SIG-M5 treated with dmso at 0.1 percent for 504 hours (cell line): Measurements from ENCODE around the gene LRP1B.

Experiments
- DNase-seq: peaks from one replicate; lab custom pipeline; 2025; ENCODE audit not compliant: unreplicated experiment; lab: John Stamatoyannopoulos, UW

LRP1B gene

DNA sequence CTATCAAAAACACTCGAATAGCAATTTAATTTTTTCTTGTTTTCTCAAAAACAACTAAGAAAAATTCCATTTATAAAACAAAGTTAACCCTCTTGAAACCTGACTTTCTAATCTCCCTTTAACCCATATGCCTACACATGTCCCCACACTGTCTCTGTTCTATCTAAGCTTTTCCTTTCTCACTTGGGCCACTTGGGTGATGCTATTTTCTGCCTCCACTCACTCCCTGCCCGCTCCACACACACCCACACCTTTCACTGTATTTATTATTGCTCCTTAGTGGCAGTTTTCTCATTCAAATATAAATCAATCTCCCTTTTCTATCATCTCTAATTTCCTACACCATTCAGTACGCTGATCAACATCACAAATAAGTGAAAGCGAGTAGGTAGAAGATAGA, 531.1 kb downstream of the LRP1B start:
- no peak for DNase-seq

DNA sequence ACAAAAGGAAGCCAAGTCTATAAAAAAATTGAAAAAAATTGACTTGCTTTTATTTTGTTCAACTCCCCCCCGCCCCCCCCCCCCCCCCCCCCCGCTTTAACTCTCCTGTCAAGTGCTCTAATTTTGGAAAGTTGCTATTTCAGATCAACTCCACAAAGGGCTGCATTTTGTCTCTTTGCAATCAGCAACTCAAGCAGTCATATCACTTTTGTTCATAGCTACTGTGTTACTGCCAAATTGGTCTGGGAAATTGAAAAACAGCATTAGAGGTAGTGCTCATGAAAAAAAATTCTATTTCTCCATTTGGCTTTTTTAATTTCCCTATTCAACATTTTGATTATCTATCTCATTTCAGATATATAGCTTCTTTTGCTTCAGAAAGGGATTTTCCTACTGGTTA, 531.8 kb downstream of the LRP1B start:
- no peak for DNase-seq

DNA sequence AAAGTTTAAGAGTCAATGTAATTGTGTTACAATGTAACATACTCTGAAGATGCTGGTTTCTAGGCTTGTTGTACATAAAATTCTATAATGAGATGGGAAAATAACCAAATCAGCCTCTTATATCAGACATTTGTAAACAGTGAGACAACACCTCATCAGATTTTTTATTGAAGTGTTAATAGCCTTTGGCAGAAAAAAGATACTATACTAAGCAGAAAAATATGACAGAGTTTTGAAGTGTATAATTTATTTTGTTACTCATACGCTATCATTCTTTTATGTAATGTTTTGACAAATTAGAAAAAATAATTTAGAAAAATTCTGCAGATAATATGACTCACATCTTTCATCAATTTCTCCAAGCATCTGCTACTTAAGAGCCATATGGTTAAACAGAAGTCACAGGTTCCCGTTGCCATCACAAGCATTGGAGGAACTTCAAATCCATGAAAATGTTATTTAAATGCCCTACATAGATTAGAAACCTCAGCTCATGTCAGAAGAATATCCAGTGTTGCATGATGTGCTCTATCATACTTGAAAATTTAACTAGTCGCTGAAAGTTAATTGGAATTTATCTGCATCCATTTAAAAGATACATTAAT, 535.4 kb downstream of the LRP1B start:
- no peak for DNase-seq

DNA sequence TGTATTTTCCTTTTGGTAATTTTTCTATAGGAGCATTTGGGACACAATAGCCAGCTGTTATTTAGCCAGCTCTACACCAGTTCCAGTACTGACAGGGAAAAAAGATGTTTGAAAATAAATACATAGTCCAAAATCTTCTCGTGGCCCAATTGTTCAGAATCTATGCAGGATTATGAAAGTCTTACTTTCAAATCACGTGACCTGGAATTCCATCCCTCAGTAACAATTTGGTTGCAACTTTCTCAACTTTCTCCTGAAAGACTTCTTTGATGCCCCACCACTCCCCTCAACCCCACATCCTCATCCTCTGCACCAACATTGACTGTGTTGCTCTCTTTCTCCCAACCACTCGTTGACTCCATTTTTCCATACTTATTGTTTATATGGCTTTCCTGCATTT, 539.0 kb downstream of the LRP1B start:
- no peak for DNase-seq

DNA sequence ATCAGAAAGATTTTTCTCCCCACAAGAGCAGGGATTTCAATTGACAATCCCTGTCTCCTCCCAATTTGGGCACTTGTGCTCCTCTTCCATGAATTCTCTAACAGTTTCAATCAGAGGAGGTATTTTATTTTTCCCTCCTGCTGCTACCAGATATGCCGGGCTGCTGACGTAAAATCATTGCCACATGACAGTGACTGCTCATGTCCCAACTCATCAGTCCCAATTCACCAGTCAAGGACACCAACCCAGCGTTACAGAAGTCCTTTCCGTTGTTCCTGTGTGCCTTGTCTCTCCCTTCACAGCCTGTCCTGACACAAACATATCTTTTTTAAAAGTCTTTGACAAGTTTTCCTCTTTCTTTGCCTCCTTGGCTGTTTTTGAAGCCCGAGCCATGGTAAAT, 540.2 kb downstream of the LRP1B start:
- no peak for DNase-seq

DNA sequence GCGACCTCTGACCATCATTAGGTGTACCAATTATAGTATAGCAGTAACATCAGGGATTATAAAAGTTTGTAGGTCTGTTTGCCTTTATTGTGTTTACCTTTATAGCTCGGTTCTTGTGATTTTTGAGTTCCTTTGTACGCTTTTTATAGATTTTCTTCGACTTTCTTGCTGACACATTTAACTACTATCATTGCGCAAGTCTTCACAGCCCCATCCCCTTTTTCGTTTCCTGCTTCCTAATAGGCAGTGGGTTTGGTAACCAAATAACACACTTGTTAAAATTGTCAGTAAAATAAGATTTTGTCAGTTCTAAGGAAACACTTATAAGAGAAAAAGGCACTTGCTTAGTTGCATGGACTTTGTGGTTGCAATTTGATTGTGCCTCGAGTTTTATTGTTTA, 541.5 kb downstream of the LRP1B start:
- DNase-seq, result no peak

DNA sequence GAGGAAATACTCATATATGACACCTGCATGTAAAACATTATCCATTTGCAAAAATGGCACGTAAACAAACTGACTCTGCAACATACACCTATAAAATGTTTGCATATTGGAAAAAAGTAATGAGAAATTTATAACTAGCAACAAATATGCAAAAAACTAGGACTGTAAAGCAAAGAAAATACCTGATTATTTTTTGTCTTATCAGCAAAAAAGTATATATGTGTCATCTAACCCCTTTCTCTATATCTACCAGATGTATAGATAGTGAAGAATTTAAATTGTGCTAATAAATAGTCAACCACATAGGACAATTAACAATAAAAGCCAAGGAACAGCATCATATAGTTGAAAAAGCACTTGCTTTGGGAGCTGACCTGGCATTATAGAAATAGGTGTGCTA, 543.8 kb downstream of the LRP1B start:
- DNase-seq, result no peak

DNA sequence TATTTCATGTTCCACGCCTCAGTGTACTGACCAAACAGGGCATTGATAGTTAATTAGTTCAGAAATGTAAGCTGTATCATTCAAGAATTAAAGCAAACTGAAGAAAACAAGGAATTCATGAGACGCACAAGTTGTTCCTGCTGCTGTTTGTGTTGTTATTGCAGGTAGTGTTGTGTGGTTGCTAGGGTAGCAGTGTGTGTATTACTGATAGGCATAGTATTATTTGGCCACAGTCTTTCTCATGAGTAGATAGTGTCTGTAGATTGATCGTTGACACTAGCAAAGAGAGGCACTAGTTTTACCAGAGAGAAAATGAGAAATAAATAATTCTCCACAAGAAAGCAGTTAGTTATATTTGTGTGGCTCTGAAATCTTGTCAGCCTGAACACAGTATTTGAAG, 548.6 kb downstream of the LRP1B start:
- no peak for DNase-seq

DNA sequence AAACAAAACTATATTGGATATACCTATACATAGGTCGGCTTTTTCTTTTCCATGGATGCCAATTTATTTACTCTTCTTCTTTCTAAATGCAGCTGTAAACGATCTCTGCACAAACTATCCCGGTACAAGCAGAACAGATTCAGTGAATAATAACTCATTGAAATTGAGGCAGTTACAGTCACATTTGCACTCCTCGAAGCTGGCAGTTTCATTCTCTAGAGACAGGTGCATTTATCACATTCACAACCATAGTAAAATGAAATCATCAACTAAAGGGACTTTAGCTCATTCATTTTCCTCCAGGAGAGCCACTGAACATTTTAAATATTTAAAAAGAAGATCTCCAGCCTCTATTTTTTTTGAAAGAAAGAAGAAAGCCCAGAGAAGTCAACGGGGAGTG, 551.7 kb downstream of the LRP1B start:
- no peak for DNase-seq

DNA sequence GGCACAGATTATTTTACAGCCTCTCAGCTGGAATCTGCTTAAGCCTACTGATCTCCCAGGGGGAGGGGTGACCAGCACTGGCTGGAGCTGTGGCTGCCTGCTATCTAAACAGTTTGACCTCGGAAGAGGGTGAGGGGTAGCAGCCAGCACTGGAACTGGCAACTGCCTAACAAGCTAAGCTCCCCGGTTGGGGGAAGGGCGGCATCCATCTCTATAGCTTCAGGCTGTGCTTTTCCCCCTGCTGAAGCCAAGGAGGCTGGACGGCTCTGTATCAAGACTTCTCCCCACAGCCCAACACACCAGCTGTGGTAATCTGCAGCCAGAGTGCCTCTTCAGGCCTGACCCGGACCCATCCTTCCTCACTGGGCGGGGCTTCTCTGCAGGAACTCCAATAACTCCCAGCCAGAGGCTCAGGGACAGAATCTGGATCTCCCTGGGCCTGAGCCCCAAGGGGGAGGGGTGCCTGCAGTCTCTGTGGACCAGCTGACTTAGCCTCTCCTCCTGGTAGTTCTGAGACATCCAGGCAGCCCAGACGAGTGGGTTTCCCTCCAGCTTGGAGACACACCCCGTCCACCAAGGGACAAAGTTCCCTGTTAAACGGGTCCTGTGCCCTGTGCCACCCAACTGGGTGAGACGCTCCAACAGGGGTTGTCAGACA, 560.2 kb downstream of the LRP1B start:
- no peak for DNase-seq

DNA sequence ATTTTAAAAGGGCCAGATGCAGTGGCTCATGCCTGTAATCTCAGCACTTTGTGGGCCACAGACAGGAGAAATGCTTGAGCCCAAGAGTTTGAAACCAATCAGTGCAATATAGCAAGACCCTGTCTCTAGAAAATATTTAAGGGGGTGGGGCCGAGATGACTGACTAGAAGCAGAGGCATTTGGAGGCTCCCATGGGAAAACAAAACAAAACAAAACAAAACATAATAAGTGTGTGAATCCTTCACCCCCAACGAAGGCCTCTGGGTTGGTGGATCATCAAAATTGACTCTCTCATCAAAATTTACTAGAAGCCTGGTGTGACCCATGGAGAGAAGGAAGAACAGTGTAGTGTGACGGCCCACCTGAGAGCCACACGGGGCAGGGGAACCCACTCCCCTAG, 560.9 kb downstream of the LRP1B start:
- no peak for DNase-seq

DNA sequence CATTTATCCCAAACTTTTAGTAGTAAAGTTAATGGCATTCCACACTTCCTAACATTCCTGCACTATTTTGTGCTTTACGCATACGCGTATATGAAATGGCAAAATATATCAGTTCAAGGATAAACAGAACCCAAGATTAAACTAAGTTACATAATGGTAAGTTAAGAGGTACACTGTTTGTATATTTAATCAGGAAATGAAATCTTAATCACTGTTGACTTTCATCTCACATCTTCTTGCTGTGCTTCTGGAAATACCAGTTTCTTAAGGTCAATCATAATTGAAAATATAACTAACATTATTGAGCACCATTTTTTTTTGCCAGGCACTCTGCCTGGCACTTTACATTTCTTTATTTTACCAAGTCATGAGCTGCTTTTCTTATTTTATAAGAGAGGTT, 565.2 kb downstream of the LRP1B start:
- no peak for DNase-seq

DNA sequence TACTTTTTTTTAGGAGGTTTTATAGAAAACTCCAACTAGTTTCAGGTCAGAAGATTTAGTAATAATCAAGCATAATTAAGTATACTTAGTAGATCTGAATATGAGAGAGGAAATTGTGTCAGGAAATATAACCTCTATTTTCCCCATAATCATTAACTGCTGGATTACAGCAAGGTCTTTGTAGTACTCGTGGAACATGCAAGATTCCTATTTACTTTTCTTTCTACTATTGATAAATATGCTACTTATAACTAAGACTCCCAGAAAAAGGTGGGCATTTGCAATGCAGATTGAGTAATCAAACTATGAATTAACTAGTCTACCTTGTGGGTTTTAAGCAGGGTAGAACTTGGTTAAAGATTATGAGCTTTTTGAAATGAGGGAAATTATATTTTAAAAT, 570.1 kb downstream of the LRP1B start:
- DNase-seq, result no peak

DNA sequence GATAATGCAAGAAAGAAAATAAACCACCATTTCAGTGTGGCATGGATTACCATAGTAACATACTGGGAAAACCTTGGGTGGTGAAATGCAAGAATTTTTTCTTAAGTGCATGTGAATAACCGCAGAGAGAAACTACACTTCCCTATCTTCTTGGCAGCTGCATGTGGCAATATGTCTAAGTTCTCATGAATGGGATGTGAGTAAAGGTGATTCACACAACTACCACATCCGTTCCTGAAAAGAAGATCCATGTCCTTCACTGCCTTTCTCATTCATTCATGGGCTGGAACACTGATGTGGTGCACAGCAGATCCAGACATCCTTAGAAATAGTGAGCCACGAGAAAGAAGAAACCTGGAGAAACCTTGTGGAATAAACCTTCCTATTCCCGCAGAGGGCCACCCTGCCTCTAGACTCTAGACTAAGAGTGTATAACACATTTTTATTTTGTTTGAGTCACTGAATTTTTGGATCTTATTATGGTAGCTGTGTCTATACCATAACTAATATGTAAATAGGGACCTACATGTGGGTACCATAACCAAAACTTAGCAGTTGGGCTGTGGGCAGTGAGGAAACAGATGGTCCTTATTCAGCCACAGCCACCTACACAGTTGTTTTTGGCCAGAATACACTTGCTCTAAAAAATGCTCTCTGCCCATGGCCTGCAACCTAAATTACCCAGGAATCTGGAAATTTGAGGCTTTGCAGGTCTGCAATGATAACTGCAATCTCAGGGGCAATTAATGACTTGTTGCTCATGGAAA, 573.3 kb downstream of the LRP1B start:
- peak; percentile 98 for DNase-seq

DNA sequence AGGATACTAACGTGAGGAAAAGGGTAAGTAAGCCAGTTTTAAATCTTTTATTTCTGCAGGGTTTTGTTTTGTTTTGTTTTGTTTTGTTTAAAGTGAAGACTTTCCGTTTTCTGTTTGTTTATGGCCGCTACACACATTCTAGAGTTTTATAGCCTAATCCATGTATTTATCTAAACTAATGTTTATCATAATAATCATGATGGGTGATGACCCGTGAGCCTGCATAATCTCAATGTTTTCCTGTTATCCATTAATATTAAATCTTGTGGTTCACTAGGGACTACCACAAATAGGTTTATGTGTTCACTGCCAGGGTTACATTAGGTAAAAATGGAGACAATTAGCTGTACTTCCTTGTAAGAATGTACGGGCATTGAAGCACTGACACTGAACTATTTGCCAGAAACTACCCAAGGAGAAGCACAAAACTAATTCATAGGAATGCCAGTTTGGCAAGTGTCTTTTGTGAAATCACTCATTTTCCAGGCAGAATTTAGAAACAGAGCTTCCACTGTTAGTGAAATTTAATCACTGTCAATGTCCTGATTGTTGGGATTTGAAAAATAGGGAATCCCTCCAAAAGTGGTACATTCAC, 574.8 kb downstream of the LRP1B start:
- DNase-seq, result no peak

DNA sequence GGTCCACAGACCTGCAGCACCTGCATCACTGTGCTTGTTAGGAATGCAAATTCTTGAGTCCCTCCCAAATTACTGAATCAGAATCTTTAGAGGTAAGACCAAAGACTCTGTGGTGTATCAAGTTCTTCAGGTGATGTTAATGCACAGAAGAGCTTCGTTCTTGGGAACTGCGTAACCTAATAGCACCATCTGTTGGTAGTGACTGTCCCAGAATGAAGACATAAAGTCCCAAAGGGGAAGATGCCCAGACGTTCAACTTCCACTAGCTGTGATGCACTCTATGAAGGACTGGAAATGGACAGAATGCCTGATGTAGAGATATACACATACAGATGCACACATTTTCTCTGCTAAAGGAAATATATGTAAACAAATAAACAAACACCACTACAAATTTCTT, 576.0 kb downstream of the LRP1B start:
- peak; percentile 80 for DNase-seq

DNA sequence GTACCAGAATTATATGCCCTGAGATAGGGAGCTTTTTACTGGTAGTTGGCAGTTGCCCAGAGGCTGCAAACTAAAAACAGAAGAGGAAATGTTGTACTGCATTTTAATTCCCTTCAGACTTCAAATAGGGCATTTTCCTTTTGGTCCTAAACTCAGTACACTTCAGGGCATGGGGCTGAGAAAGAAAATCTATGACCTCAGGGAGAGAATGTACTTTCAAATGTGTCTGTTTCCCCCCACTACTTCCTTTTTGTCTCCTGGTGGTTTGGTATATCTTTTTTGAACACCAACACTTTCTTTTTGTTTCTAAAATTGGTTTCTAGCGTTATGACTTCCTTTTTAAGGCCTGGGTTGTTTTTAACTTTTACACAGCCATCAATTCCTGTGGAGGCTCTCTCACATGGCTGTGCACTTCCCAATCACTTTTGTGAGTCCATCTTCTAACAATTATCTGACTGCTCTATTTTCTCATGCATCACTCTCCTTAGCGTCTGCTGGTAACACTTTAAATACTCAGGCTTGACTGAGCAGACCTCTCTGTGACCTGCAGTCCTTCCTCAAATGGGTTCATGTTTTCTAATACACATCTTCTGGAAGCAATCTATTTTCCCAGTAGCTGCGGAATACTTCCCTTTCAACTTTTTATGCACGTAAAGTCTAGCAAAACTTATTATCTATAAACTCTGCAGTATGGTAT, 596.0 kb downstream of the LRP1B start:
- peak; percentile 83 for DNase-seq

DNA sequence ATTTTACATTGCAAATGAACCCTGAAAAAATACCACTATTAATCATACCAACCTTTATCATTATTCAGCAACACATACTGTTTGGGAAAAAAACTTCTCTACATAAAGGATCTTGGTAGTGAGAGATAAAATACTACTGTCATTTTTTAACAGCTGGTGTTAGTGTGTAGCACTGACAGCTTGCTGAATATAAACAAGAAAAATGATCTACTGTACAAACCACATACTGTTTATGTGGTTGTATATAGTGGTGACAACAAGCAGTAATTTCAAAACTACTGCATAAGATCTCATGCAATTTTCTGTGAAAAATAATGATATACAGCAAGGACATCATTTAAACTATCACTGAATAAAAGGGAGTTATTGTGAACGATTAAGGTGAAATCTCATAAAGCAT, 601.2 kb downstream of the LRP1B start:
- DNase-seq, result no peak

DNA sequence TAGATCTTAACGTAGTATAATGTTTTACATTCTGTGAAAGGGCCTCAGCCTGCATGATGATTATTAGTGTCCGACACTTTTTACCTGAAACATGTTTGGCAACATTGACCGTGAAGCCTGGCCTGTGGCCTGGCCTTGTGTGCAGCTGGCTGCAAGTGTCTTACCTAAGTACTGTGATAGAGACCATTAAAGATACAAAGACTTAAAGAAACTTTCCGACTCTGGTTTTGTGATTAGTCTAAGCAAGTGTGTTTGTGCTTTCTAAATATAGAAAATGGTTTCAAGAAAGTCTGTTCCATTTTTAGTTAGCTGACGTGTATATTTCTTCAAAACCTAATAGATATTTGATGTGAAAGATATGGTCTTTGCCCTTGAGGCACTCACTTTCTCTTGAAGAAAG, 601.8 kb downstream of the LRP1B start:
- DNase-seq, result no peak

DNA sequence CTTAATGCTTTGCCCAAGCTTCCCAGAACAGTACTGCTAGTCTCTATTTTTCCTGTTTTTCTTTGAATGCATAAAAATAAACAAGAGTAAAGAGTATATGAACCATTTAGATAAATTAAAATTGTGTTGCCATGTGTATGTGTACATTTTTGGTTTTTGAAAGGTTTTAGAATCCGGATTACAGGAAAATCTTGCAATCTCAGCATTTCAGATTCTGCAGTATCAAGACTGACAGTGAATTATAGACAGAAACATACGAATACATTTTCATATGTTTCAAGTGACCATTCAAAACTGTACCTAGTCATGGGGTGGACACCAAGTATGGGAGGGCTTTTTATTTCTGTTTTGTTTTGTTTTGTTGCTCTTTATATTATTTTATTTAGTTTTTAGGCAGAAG, 604.1 kb downstream of the LRP1B start:
- DNase-seq, result no peak

DNA sequence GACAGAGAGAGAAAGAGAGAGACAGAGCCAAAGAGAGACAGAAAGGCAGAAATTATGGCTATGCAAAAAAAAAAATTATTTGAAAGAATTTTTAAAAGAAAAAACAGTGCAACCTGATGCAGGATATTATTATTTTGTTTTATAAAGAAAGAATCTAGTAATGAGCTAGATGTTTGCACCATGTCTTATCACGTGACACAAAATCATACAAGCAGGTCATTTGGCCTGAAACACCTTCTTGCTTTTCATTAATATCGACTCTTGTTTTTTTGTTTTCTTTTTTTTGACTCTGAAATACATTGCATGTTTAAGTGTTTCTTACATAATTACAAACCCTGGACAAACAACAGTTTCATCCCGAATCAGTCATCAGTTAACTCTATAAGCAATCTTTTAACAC, 606.0 kb downstream of the LRP1B start:
- DNase-seq, result no peak

DNA sequence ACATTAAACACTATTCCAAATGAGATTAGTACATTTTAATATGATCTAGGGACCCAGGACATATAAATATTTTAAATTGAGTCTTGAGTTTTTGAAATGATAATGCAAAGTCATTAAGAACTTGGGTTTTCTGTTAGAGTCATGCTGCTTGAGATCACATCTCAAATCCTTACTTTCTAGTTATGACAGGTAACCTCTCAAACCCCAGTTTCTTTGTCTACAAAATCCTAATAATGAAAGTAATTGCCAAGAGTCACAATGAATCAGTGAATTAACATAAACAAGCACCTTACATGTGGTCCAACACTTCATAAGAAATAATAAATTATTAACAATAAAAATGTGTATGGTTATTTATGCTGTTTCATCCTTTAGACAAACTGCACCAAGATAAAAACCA, 607.6 kb downstream of the LRP1B start:
- DNase-seq, result no peak
